ENCODE data around the gene PDE3B.

PDE3B gene

DNA sequence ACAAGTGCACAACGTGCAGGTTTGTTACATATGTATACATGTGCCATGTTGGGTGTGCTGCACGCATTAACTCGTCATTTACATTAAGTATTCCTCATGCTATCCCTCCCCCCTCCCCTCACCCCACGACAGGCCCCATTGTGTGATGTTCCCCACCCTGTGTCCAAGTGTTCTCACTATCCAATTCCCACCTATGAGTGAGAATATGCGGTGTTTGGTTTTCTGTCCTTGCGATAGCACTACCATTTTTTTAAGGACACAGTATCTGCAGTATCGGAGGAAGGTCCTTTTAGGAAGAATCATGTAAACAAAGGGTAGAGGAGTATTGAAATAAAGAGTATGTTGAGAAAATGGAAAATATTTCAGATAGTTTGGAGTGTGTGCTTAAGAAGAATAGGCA, 25.9 kb downstream of the PDE3B start:
- no peak overlapping the region for H3K27ac Mint-ChIP-seq
- H3K27me3 Mint-ChIP-seq (ENCODE audit: low read depth): no peaks in the 10 kb centered on the region
- no peaks in the 10 kb centered on the region for H3K4me1 Mint-ChIP-seq
- TF ChIP-seq, protein P1, sequence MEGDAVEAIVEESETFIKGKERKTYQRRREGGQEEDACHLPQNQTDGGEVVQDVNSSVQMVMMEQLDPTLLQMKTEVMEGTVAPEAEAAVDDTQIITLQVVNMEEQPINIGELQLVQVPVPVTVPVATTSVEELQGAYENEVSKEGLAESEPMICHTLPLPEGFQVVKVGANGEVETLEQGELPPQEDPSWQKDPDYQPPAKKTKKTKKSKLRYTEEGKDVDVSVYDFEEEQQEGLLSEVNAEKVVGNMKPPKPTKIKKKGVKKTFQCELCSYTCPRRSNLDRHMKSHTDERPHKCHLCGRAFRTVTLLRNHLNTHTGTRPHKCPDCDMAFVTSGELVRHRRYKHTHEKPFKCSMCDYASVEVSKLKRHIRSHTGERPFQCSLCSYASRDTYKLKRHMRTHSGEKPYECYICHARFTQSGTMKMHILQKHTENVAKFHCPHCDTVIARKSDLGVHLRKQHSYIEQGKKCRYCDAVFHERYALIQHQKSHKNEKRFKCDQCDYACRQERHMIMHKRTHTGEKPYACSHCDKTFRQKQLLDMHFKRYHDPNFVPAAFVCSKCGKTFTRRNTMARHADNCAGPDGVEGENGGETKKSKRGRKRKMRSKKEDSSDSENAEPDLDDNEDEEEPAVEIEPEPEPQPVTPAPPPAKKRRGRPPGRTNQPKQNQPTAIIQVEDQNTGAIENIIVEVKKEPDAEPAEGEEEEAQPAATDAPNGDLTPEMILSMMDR (IDR thresholded peaks at IDR 0.05; ENCODE audit: unreplicated experiment in 3 of 3): no peak
- no peak overlapping the region for H3K4me3 Mint-ChIP-seq
- H3K9me3 Mint-ChIP-seq: peaks cover 3% of the 10 kb centered on the region
- peaks cover 6% of the 10 kb centered on the region for H3K36me3 Mint-ChIP-seq (ENCODE audit: low read depth)

DNA sequence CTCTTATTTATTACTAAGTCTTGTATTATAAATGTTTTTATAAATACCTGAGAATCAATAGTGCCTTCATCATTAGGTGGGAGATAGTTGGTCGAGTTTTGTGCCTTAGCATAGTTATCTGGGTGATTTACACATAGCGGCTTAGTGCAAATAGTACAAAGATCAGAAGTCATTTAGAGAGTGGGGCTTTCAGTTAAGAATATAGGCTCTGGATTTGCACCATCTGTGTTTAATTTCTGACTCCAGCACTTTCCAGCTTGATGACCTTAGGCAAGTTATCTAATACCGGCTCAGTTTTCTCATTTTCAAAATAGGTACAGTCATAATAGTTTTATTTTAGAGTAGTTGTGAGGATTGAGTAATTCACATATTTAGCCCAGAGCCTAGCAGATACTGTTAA, 26.4 kb downstream of the PDE3B start:
- H3K9me3 Mint-ChIP-seq: peaks cover 3% of the 10 kb centered on the region
- no peaks in the 10 kb centered on the region for H3K4me1 Mint-ChIP-seq
- H3K27me3 Mint-ChIP-seq (ENCODE audit: low read depth): no peaks in the 10 kb centered on the region
- no peak overlapping the region for H3K27ac Mint-ChIP-seq
- H3K4me3 Mint-ChIP-seq: no peak overlapping the region
- TF ChIP-seq, protein P1 (IDR thresholded peaks at IDR 0.05; ENCODE audit: unreplicated experiment in 3 of 3): no peak
- peaks cover 7% of the 10 kb centered on the region for H3K36me3 Mint-ChIP-seq (ENCODE audit: low read depth)

DNA sequence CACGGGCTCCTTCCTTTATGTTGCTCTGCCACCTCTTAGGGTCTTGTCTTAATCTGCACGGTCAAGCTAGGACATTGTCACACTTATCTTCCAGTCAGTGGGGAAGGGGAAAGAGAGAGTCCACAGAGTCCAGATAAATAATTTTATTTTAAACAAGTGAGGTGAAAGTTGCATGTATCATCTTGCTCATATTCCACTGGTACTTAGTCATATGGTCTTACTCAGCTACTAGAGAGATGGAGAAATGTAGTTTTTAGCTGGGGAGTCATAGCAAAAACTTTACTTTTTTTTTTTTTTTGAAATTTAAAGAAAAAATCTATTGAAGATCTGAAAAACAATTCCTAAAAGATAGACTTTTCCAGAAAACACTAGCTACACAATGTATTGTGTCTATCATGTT, 29.0 kb downstream of the PDE3B start:
- TF ChIP-seq, protein P1 (IDR thresholded peaks at IDR 0.05; ENCODE audit: unreplicated experiment in 3 of 3): no peak
- no peak overlapping the region for H3K4me3 Mint-ChIP-seq
- H3K27ac Mint-ChIP-seq: no peak overlapping the region
- H3K36me3 Mint-ChIP-seq (ENCODE audit: low read depth): peaks cover 7% of the 10 kb centered on the region
- no peaks in the 10 kb centered on the region for H3K27me3 Mint-ChIP-seq (ENCODE audit: low read depth)
- H3K4me1 Mint-ChIP-seq: no peaks in the 10 kb centered on the region
- no peaks in the 10 kb centered on the region for H3K9me3 Mint-ChIP-seq

DNA sequence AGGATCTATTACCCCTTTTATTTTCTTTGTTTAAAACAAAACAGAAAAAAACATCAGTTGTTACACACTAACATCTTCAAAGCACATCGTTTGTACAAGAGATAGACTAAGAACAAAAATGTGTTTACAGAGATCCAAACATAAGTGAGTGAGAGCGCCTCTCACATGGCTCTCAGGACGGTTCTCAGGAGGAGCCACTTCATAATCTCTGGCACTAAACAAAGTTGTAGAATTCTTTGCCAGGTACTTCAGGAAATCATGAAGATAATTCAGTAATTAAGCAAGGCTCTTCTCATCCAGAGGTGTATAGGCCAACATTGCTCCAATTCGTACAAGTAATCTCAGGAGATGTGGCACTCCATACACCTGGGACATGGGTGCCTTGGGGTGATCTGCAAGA, 29.8 kb downstream of the PDE3B start:
- H3K27ac Mint-ChIP-seq: no peak overlapping the region
- H3K4me1 Mint-ChIP-seq: no peaks in the 10 kb centered on the region
- no peaks in the 10 kb centered on the region for H3K9me3 Mint-ChIP-seq
- H3K27me3 Mint-ChIP-seq (ENCODE audit: low read depth): no peaks in the 10 kb centered on the region
- peaks cover 7% of the 10 kb centered on the region for H3K36me3 Mint-ChIP-seq (ENCODE audit: low read depth)
- TF ChIP-seq, protein P1 (IDR thresholded peaks at IDR 0.05; ENCODE audit: unreplicated experiment in 3 of 3): no peak
- no peak overlapping the region for H3K4me3 Mint-ChIP-seq

DNA sequence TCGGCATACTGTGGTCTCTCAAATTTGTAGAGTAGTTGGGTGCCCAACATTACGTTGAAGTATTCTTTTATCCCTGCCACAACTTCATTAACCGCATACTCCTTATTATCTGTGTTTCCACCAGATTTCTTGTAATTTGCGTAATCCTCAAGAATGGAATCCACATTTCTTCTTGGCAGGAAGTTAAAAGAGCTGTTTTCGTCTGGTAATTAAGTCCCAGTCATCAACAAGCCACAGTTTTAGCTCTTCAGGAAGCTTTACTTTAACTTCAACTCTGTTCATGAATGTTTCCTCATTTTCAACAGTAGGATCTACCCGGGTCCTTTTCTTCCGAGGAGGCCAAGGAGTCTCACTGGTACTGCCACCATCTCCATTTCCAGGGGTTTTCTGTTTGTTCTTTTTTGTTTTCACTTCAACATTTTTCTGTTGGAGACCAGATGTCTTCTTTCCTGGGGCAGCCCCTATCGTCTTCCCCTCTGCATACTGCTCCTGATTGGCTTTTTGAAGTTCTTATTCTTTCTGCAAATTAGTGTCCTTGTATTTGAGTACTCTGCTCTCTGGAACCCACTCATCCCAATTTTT, 30.3 kb downstream of the PDE3B start:
- TF ChIP-seq, protein P1 (IDR thresholded peaks at IDR 0.05; ENCODE audit: unreplicated experiment in 3 of 3): no peak

DNA sequence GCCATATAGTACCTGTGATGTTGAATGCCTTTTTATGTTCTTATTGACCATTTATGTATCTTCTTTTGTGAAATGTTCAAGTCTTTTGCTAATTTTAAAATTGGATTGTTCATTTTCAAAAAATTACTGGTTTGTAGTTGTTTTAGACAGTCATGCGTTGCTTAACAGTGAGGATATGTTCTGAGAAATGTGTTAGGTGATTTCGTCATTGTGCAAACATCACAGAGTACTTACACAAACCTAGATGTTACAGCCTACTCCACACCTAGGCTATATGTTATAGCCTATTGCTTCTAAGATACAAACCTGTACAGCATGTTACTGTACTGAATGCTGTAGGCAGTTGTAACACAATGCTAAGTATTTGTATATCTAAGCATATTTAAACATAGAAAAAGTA, 32.5 kb downstream of the PDE3B start:
- Mint-ChIP-seq H3K4me3 (no peak overlapping the region), H3K27me3 (ENCODE audit: low read depth) (no peaks in the 10 kb centered on the region), H3K4me1 (no peaks in the 10 kb centered on the region), H3K36me3 (ENCODE audit: low read depth) (peaks cover 13% of the 10 kb centered on the region), H3K27ac (no peak overlapping the region), H3K9me3 (peaks cover 7% of the 10 kb centered on the region)
- TF ChIP-seq, protein P1 (IDR thresholded peaks at IDR 0.05; ENCODE audit: unreplicated experiment in 3 of 3): no peak

More for the DNA sequence above, 30.3 kb downstream of the PDE3B start:
- Mint-ChIP-seq H3K27ac (no peak overlapping the region), H3K36me3 (ENCODE audit: low read depth) (peaks cover 7% of the 10 kb centered on the region), H3K9me3 (no peaks in the 10 kb centered on the region), H3K4me3 (no peak overlapping the region), H3K27me3 (ENCODE audit: low read depth) (no peaks in the 10 kb centered on the region), H3K4me1 (no peaks in the 10 kb centered on the region)
